ENCODE results near the gene TSHR.

GRCh38 chr14:80987235-80988032 lies 32.0 kb downstream of the TSHR start:
- TF ChIP-seq CTCF (IDR thresholded peaks at IDR 0.05), result peak; percentile 83 to 93 (median 86)
- no peak for TF ChIP-seq POLR2A (IDR thresholded peaks at IDR 0.05)
